WTC11 (cell line): ENCODE data around the gene OR11H6. TPM values are rescaled to one million over a fixed set of nuclear protein-coding genes. Genes with fewer than 3 reads are reported as not detected.
"Not testable (repeated sequence)": the region's sequence is repeated elsewhere in the genome, so short reads cannot be mapped to it uniquely, and the experiment has no call there.

Source experiments
- ATAC-seq: fragments of 200-7000 bp; cut with Tn5 transposase; 2 replicates; pipeline ENCODE4 v1.10.0; 2021; ENCODE audit warnings: mild to moderate bottlenecking, moderate library complexity
- CTCF ChIA-PET: fragments of 300-600 bp; sonication (Branson Sonifier 250); formaldehyde crosslinking; loops from one replicate; lab custom pipeline; 2021; ENCODE audit warnings: antibody characterized with exemption; lab: Charles Lee
- POLR2A ChIA-PET: fragments of 350-600 bp; sonication (Branson Sonifier 250); formaldehyde crosslinking; loops from one replicate; lab custom pipeline; 2021; ENCODE audit warnings: antibody characterized with exemption; lab: Charles Lee
- DNase-seq: peaks from one replicate; pipeline ENCODE4 v3.0.0; 2021; ENCODE audit warnings: low spot score
- H3K27ac Mint-ChIP-seq: 2 replicates; pipeline ENCODE4 v1.8.0; 2021; ENCODE audit warnings: mixed read lengths
- H3K27me3 Mint-ChIP-seq: 2 replicates; pipeline ENCODE4 v1.8.0; 2021; ENCODE audit warnings: low read depth, mild to moderate bottlenecking, moderate library complexity, mixed read lengths
- H3K36me3 Mint-ChIP-seq: 2 replicates; pipeline ENCODE4 v1.8.0; 2021; ENCODE audit warnings: mixed read lengths
- H3K4me1 Mint-ChIP-seq: 2 replicates; pipeline ENCODE4 v1.8.0; 2022; ENCODE audit warnings: mixed read lengths
- H3K4me3 Mint-ChIP-seq: 2 replicates; pipeline ENCODE4 v1.8.0; 2021; ENCODE audit warnings: mild to moderate bottlenecking, moderate library complexity, mixed read lengths
- H3K9me3 Mint-ChIP-seq: 2 replicates; pipeline ENCODE4 v1.8.0; 2021; ENCODE audit warnings: mixed read lengths
- CBFB ChIP-seq: sonication (generic); formaldehyde crosslinking; IDR thresholded peaks from 2 replicates; pipeline ENCODE4 v1.8.1; 2022; ENCODE audit warnings: mild to moderate bottlenecking, low read depth, missing genetic modification reagents
- CREB1 ChIP-seq: sonication (generic); formaldehyde crosslinking; IDR thresholded peaks from 2 replicates; pipeline ENCODE4 v1.8.0; 2023; ENCODE audit warnings: mild to moderate bottlenecking, missing genetic modification reagents
- ELF4 ChIP-seq: sonication (generic); formaldehyde crosslinking; IDR thresholded peaks from 2 replicates; pipeline ENCODE4 v1.8.1; 2022; ENCODE audit warnings: low read depth, mild to moderate bottlenecking, moderate library complexity, missing genetic modification reagents
- FOXJ3 ChIP-seq: sonication (generic); formaldehyde crosslinking; IDR thresholded peaks from 2 replicates; pipeline ENCODE4 v1.9.0; 2021; ENCODE audit warnings: missing genetic modification reagents, mild to moderate bottlenecking, borderline replicate concordance
- GABPB1 ChIP-seq: sonication (generic); formaldehyde crosslinking; IDR thresholded peaks from 2 replicates; pipeline ENCODE4 v1.8.1; 2023; ENCODE audit warnings: mild to moderate bottlenecking, missing genetic modification reagents
- HMGA2 ChIP-seq: fragments of 250-450 bp; sonication (Bioruptor Pico); IDR thresholded peaks from 2 replicates; pipeline ENCODE4 v1.4.0; 2021; ENCODE audit warnings: mild to moderate bottlenecking, moderate library complexity
- JUN ChIP-seq: sonication (generic); formaldehyde crosslinking; IDR thresholded peaks from 2 replicates; pipeline ENCODE4 v1.8.0; 2023; ENCODE audit warnings: mild to moderate bottlenecking, missing genetic modification reagents
- NFATC4 ChIP-seq: fragments of 250-450 bp; sonication (Bioruptor Pico); IDR thresholded peaks from 2 replicates; pipeline ENCODE4 v1.9.0; 2021; ENCODE audit warnings: mild to moderate bottlenecking
- NR2C2 ChIP-seq: sonication (generic); formaldehyde crosslinking; IDR thresholded peaks from 2 replicates; pipeline ENCODE4 v1.8.0; 2022; ENCODE audit warnings: mild to moderate bottlenecking, missing genetic modification reagents
- OVOL2 ChIP-seq: fragments of 250-450 bp; sonication (Bioruptor Pico); IDR thresholded peaks from 2 replicates; pipeline ENCODE4 v1.9.0; 2021; ENCODE audit warnings: mild to moderate bottlenecking, borderline replicate concordance
- SMAD3 ChIP-seq: sonication (generic); formaldehyde crosslinking; IDR thresholded peaks from 2 replicates; pipeline ENCODE4 v1.8.0; 2022; ENCODE audit warnings: missing genetic modification reagents, mild to moderate bottlenecking, borderline replicate concordance
- SOX15 ChIP-seq: fragments of 250-450 bp; sonication (Bioruptor Pico); IDR thresholded peaks from 2 replicates; pipeline ENCODE4 v1.9.0; 2021; ENCODE audit warnings: mild to moderate bottlenecking
- TEAD1 ChIP-seq: sonication (generic); formaldehyde crosslinking; IDR thresholded peaks from 2 replicates; pipeline ENCODE4 v1.8.0; 2022; ENCODE audit warnings: mild to moderate bottlenecking, missing genetic modification reagents
- TP53 ChIP-seq: sonication (generic); formaldehyde crosslinking; IDR thresholded peaks from 2 replicates; pipeline ENCODE4 v1.8.1; 2023; ENCODE audit warnings: mild to moderate bottlenecking, missing genetic modification reagents
- ZNF416 ChIP-seq: fragments of 250-450 bp; sonication (Bioruptor Pico); IDR thresholded peaks from 2 replicates; pipeline ENCODE4 v1.9.0; 2021; ENCODE audit warnings: mild to moderate bottlenecking, inconsistent platforms
- total RNA-seq: library from RNA; stranded (reverse); gene quantifications from 3 replicates; pipeline ENCODE4 v1.2.3, GENCODE V29; 2021
- TF ChIP-seq, protein P1 (sequence below): sonication (generic); formaldehyde crosslinking; IDR thresholded peaks from 2 replicates; pipeline ENCODE4 v1.8.1; 2023; ENCODE audit warnings: mild to moderate bottlenecking, missing genetic modification reagents
- TF ChIP-seq, protein P2 (sequence below): sonication (generic); formaldehyde crosslinking; IDR thresholded peaks from 2 replicates; pipeline ENCODE4 v1.8.1; 2022; ENCODE audit warnings: missing genetic modification reagents, borderline replicate concordance
- TF ChIP-seq, protein P3 (sequence below): fragments of 250-450 bp; sonication (Bioruptor Pico); IDR thresholded peaks from 2 replicates; pipeline ENCODE4 v1.9.0; 2021; ENCODE audit warnings: moderate library complexity, mild to moderate bottlenecking, inconsistent platforms, borderline replicate concordance
- TF ChIP-seq, protein P4 (sequence below): fragments of 200-600 bp; IDR thresholded peaks from 2 replicates; pipeline ENCODE4 v1.8.0; 2022; ENCODE audit warnings: antibody characterized with exemption
- TF ChIP-seq, protein P5 (sequence below): fragments of 250-450 bp; sonication (Bioruptor Pico); IDR thresholded peaks from 2 replicates; pipeline ENCODE4 v1.8.0; 2021; ENCODE audit warnings: mild to moderate bottlenecking
- TF ChIP-seq, protein P6 (sequence below): sonication (generic); formaldehyde crosslinking; IDR thresholded peaks from 2 replicates; pipeline ENCODE4 v1.8.1; 2023; ENCODE audit warnings: mild to moderate bottlenecking, missing genetic modification reagents
- TF ChIP-seq, protein P7 (sequence below): sonication (generic); formaldehyde crosslinking; IDR thresholded peaks from 2 replicates; pipeline ENCODE4 v1.8.1; 2022; ENCODE audit warnings: mild to moderate bottlenecking, missing genetic modification reagents, moderate library complexity, borderline replicate concordance

The OR11H6 gene
- total RNA-seq, 1 experiment from 2014 or later: not detected

DNA sequence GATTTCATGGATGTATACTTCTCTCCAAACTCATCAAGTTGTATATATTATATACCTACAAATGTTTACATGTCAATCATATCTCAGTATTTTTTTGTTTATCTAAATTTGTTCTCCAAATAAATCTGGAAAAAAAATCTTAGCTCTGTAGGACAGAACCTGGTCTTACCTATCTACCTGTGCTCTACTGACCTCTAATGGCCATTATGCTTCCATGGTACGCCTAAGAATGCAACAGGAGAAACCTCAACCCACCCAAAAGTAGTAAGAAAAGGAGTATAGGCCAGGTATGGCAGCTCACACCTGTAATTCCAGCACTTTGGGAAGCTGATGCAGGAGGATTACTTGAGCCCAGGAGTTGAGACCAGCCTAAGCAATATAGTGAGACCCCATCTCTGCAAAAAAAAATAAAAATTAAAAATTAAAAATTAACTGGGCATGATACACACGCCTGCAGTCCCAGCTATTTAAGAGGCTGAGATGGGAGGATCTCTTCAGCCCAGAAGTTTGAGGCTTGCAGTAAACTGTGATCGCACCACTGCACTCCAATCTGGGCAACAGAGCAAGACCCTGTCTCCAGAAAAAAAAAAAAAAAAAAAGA is 24.2 kb downstream of the OR11H6 start:
- Mint-ChIP-seq H3K9me3 (peaks cover 62% of the 10 kb centered on the region), H3K36me3 (peaks cover 18% of the 10 kb centered on the region), H3K4me3 (no peak overlapping the region), H3K27ac (no peak overlapping the region), H3K4me1 (no peaks in the 10 kb centered on the region), H3K27me3 (no peaks in the 10 kb centered on the region; the same call in 1 of the 2 replicates)
- DNase-seq: no peak
- ATAC-seq: peak; percentile 83
- TF ChIP-seq TEAD1 (CRISPR knock-in tag) (no peak), CBFB (CRISPR knock-in tag) (no peak), SMAD3 (CRISPR knock-in tag) (no peak), FOXJ3 (CRISPR knock-in tag) (no peak), ZNF416 (CRISPR knock-in tag) (no peak), ELF4 (no peak), NR2C2 (CRISPR knock-in tag) (no peak), CREB1 (CRISPR knock-in tag) (no peak), TP53 (CRISPR knock-in tag) (no peak), HMGA2 (no peak), JUN (CRISPR knock-in tag) (no peak), NFATC4 (CRISPR knock-in tag) (no peak), SOX15 (no peak), OVOL2 (CRISPR knock-in tag) (no peak)
- TF ChIP-seq, protein P1, sequence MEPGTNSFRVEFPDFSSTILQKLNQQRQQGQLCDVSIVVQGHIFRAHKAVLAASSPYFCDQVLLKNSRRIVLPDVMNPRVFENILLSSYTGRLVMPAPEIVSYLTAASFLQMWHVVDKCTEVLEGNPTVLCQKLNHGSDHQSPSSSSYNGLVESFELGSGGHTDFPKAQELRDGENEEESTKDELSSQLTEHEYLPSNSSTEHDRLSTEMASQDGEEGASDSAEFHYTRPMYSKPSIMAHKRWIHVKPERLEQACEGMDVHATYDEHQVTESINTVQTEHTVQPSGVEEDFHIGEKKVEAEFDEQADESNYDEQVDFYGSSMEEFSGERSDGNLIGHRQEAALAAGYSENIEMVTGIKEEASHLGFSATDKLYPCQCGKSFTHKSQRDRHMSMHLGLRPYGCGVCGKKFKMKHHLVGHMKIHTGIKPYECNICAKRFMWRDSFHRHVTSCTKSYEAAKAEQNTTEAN (CRISPR knock-in tag): no peak
- TF ChIP-seq, protein P2, sequence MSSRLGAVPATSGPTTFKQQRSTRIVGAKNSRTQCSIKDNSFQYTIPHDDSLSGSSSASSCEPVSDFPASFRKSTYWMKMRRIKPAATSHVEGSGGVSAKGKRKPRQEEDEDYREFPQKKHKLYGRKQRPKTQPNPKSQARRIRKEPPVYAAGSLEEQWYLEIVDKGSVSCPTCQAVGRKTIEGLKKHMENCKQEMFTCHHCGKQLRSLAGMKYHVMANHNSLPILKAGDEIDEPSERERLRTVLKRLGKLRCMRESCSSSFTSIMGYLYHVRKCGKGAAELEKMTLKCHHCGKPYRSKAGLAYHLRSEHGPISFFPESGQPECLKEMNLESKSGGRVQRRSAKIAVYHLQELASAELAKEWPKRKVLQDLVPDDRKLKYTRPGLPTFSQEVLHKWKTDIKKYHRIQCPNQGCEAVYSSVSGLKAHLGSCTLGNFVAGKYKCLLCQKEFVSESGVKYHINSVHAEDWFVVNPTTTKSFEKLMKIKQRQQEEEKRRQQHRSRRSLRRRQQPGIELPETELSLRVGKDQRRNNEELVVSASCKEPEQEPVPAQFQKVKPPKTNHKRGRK (CRISPR knock-in tag): no peak
- TF ChIP-seq, protein P3, sequence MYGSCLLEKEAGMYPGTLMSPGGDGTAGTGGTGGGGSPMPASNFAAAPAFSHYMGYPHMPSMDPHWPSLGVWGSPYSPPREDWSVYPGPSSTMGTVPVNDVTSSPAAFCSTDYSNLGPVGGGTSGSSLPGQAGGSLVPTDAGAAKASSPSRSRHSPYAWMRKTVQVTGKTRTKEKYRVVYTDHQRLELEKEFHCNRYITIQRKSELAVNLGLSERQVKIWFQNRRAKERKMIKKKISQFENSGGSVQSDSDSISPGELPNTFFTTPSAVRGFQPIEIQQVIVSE: no peak
- TF ChIP-seq, protein P4, sequence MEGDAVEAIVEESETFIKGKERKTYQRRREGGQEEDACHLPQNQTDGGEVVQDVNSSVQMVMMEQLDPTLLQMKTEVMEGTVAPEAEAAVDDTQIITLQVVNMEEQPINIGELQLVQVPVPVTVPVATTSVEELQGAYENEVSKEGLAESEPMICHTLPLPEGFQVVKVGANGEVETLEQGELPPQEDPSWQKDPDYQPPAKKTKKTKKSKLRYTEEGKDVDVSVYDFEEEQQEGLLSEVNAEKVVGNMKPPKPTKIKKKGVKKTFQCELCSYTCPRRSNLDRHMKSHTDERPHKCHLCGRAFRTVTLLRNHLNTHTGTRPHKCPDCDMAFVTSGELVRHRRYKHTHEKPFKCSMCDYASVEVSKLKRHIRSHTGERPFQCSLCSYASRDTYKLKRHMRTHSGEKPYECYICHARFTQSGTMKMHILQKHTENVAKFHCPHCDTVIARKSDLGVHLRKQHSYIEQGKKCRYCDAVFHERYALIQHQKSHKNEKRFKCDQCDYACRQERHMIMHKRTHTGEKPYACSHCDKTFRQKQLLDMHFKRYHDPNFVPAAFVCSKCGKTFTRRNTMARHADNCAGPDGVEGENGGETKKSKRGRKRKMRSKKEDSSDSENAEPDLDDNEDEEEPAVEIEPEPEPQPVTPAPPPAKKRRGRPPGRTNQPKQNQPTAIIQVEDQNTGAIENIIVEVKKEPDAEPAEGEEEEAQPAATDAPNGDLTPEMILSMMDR: no peak
- TF ChIP-seq, protein P5, sequence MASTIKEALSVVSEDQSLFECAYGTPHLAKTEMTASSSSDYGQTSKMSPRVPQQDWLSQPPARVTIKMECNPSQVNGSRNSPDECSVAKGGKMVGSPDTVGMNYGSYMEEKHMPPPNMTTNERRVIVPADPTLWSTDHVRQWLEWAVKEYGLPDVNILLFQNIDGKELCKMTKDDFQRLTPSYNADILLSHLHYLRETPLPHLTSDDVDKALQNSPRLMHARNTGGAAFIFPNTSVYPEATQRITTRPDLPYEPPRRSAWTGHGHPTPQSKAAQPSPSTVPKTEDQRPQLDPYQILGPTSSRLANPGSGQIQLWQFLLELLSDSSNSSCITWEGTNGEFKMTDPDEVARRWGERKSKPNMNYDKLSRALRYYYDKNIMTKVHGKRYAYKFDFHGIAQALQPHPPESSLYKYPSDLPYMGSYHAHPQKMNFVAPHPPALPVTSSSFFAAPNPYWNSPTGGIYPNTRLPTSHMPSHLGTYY (CRISPR knock-in tag): no peak
- POLR2A ChIA-PET: no interaction called here
- CTCF ChIA-PET: interaction anchor here (0.6 to 0.7 kb wide), 2 partner anchors 40 to 45 kb away, joined by 5 to 6 read pairs; no protein-coding TSS in a partner anchor

DNA sequence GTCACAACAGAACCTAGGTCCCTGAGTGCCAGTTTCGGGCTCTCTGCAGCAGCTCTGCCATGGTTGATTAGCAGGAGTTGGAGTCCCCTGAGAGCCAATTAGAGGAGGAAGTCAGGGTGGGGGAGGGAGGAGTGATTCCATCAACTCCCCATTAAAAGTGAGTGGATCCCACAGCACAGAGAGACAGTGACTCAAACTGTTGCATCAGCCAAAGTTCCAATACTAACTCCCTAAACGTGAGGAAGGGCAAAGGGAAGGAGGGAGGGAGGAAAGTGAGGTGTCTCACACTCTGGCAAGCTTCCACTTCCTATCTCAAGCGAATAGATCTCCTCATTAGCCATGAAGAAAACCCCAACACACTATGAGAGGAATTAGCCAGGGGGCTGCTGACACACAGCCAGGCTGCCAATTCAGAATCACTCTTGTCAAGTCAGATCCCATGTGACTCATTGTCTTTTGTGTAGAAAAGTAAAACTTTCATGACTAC is 39.2 kb downstream of the OR11H6 start:
- peaks cover 41% of the 10 kb centered on the region for H3K9me3 Mint-ChIP-seq
- TF ChIP-seq, protein P6, sequence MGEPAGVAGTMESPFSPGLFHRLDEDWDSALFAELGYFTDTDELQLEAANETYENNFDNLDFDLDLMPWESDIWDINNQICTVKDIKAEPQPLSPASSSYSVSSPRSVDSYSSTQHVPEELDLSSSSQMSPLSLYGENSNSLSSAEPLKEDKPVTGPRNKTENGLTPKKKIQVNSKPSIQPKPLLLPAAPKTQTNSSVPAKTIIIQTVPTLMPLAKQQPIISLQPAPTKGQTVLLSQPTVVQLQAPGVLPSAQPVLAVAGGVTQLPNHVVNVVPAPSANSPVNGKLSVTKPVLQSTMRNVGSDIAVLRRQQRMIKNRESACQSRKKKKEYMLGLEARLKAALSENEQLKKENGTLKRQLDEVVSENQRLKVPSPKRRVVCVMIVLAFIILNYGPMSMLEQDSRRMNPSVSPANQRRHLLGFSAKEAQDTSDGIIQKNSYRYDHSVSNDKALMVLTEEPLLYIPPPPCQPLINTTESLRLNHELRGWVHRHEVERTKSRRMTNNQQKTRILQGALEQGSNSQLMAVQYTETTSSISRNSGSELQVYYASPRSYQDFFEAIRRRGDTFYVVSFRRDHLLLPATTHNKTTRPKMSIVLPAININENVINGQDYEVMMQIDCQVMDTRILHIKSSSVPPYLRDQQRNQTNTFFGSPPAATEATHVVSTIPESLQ (CRISPR knock-in tag): no peak
- TF ChIP-seq, protein P7, sequence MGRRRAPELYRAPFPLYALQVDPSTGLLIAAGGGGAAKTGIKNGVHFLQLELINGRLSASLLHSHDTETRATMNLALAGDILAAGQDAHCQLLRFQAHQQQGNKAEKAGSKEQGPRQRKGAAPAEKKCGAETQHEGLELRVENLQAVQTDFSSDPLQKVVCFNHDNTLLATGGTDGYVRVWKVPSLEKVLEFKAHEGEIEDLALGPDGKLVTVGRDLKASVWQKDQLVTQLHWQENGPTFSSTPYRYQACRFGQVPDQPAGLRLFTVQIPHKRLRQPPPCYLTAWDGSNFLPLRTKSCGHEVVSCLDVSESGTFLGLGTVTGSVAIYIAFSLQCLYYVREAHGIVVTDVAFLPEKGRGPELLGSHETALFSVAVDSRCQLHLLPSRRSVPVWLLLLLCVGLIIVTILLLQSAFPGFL: no peak
- TF ChIP-seq GABPB1 (CRISPR knock-in tag): peak; percentile 67; the same call in 1 of the 2 replicates
- H3K27me3 Mint-ChIP-seq: no peaks in the 10 kb centered on the region; the same call in 1 of the 2 replicates
- H3K4me3 Mint-ChIP-seq: no peak overlapping the region
- POLR2A ChIA-PET: no interaction called here
- no peak overlapping the region for H3K27ac Mint-ChIP-seq
- H3K4me1 Mint-ChIP-seq: no peaks in the 10 kb centered on the region; the same call in 1 of the 2 replicates
- peak; percentile 46 for ATAC-seq
- CTCF ChIA-PET: no interaction called here
- H3K36me3 Mint-ChIP-seq: peaks cover 11% of the 10 kb centered on the region
- DNase-seq: no peak

DNA sequence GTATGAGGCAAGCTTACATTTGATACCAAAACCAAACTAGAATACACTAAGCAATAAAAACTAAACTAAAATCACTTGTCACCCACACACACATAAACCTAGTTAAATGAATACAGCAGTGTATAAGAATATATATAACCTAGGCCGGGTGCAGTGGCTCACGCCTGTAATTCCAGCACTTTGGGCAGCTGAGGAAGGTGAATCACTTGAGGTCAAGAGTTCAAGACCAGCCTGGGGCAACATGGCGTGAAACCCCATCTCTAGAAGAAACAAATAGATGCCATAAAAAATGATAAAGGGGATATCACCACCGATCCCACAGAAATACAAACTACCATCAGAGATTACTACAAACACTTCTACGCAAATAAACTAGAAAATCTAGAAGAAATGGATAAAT is 40.9 kb downstream of the OR11H6 start:
- H3K4me3 Mint-ChIP-seq, DNase-seq, CTCF ChIA-PET, H3K4me1 Mint-ChIP-seq, H3K27ac Mint-ChIP-seq, H3K27me3 Mint-ChIP-seq, ATAC-seq, POLR2A ChIA-PET: not testable (repeated sequence)
- H3K36me3 Mint-ChIP-seq: peaks cover 11% of the 10 kb centered on the region
- peaks cover 46% of the 10 kb centered on the region for H3K9me3 Mint-ChIP-seq
